HEK293 (cell line): ENCODE measurements around the gene LSP1.

Source experiments
- CTCF ChIA-PET: fragments of 350-600 bp; formaldehyde crosslinking; extraction: SDS; loops from one replicate; lab custom pipeline; 2021; ENCODE audit warnings: antibody characterized with exemption; lab: Yijun Ruan, JAX
- POLR2A ChIA-PET: fragments of 300-600 bp; formaldehyde crosslinking; extraction: SDS; loops from one replicate; lab custom pipeline; 2020; ENCODE audit warnings: antibody characterized with exemption, inconsistent platforms; lab: Yijun Ruan, JAX
- H3K27ac ChIP-seq: fragments of 200-500 bp; sonication (Bioruptor generic); 2 replicates; pipeline ENCODE4 v1.5.1; 2014; ENCODE audit warnings: low read depth, low read length, control low read depth, inconsistent platforms; ENCODE audit errors: extremely low read depth
- H3K36me3 ChIP-seq, 2 experiments: fragments of 200-500 bp in 1 of 2; sonication (Bioruptor generic) in 1 of 2; 1 replicate in 1 of 2; 2 replicates in 1 of 2; pipeline ENCODE4 v1.5.1; 2014 to 2017; ENCODE audit warnings: inconsistent platforms in 2 of 2, low read length in 2 of 2; ENCODE audit not compliant: control insufficient read depth in 2 of 2, insufficient read depth in 1 of 2
- H3K4me1 ChIP-seq: fragments of 200-500 bp; sonication (Bioruptor generic); 2 replicates; pipeline ENCODE4 v1.5.1; 2014; ENCODE audit warnings: mild to moderate bottlenecking, low read length, inconsistent platforms; ENCODE audit not compliant: control insufficient read depth, insufficient read depth
- H3K4me3 ChIP-seq: 2 replicates; pipeline ENCODE4 v1.5.1; 2011; ENCODE audit warnings: low read depth, mild to moderate bottlenecking, control low read depth, low read length, moderate library complexity
- H3K9me3 ChIP-seq: fragments of 200-500 bp; sonication (Bioruptor generic); 2 replicates; pipeline ENCODE4 v1.5.1; 2014; ENCODE audit warnings: low read depth, low read length, inconsistent platforms; ENCODE audit not compliant: control insufficient read depth, insufficient read depth
- EGR2 ChIP-seq: fragments of 450-650 bp; formaldehyde crosslinking; IDR thresholded peaks from 2 replicates; pipeline ENCODE4 v1.5.1; 2016; ENCODE audit warnings: low read depth, missing biosample characterization, missing genetic modification characterization
- GLIS1 ChIP-seq: fragments of 450-650 bp; formaldehyde crosslinking; IDR thresholded peaks from 2 replicates; pipeline ENCODE4 v1.5.1; 2016; ENCODE audit warnings: missing biosample characterization, missing genetic modification characterization
- KLF1 ChIP-seq: fragments of 450-650 bp; formaldehyde crosslinking; IDR thresholded peaks from 2 replicates; pipeline ENCODE4 v1.5.1; 2016; ENCODE audit warnings: missing biosample characterization, missing genetic modification characterization
- SP2 ChIP-seq: fragments of 450-650 bp; formaldehyde crosslinking; IDR thresholded peaks from 2 replicates; pipeline ENCODE4 v1.5.1; 2016; ENCODE audit warnings: missing biosample characterization, missing genetic modification characterization
- SP7 ChIP-seq: fragments of 450-650 bp; formaldehyde crosslinking; IDR thresholded peaks from 2 replicates; pipeline ENCODE4 v1.5.1; 2016; ENCODE audit warnings: missing biosample characterization, missing genetic modification characterization
- TRIM28 ChIP-seq: IDR thresholded peaks from 2 replicates; pipeline ENCODE4 v1.6.1; 2011; ENCODE audit warnings: low read length, control low read depth, borderline replicate concordance
- ZBTB20 ChIP-seq: fragments of 450-650 bp; formaldehyde crosslinking; IDR thresholded peaks from 2 replicates; pipeline ENCODE4 v1.5.1; 2016; ENCODE audit warnings: missing biosample characterization, missing genetic modification characterization
- ZBTB48 ChIP-seq: fragments of 450-650 bp; formaldehyde crosslinking; IDR thresholded peaks from 2 replicates; pipeline ENCODE4 v1.5.1; 2016; ENCODE audit warnings: missing biosample characterization, missing genetic modification characterization
- ZEB2 ChIP-seq: fragments of 450-650 bp; formaldehyde crosslinking; IDR thresholded peaks from 2 replicates; pipeline ENCODE4 v1.5.1; 2016; ENCODE audit warnings: missing biosample characterization, missing genetic modification characterization
- ZIC2 ChIP-seq: fragments of 450-650 bp; formaldehyde crosslinking; IDR thresholded peaks from 2 replicates; pipeline ENCODE4 v1.5.1; 2016; ENCODE audit warnings: missing biosample characterization, missing genetic modification characterization
- ZNF292 ChIP-seq: fragments of 450-650 bp; formaldehyde crosslinking; IDR thresholded peaks from 2 replicates; pipeline ENCODE4 v1.5.1; 2016; ENCODE audit warnings: low read depth, missing biosample characterization, missing genetic modification characterization, borderline replicate concordance
- ZNF341 ChIP-seq: fragments of 450-650 bp; formaldehyde crosslinking; IDR thresholded peaks from 2 replicates; pipeline ENCODE4; 2016; ENCODE audit warnings: low read depth, missing biosample characterization, missing genetic modification characterization
- ZNF423 ChIP-seq: fragments of 450-650 bp; formaldehyde crosslinking; IDR thresholded peaks from 2 replicates; pipeline ENCODE4 v1.5.1; 2016; ENCODE audit warnings: missing biosample characterization, missing genetic modification characterization
- ZNF544 ChIP-seq: fragments of 450-650 bp; formaldehyde crosslinking; IDR thresholded peaks from 2 replicates; pipeline ENCODE4 v1.5.0; 2017; ENCODE audit warnings: missing biosample characterization, missing genetic modification characterization
- ZNF549 ChIP-seq: fragments of 450-650 bp; IDR thresholded peaks from 2 replicates; pipeline ENCODE4 v1.5.1; 2018; ENCODE audit warnings: missing biosample characterization, missing genetic modification characterization, mild to moderate bottlenecking, inconsistent platforms, moderate library complexity
- ZNF654 ChIP-seq: fragments of 450-650 bp; formaldehyde crosslinking; IDR thresholded peaks from 2 replicates; pipeline ENCODE4 v1.5.1; 2016; ENCODE audit warnings: low read depth, missing biosample characterization, missing genetic modification characterization
- ZNF747 ChIP-seq: fragments of 450-650 bp; formaldehyde crosslinking; IDR thresholded peaks from 2 replicates; pipeline ENCODE4 v1.5.1; 2016; ENCODE audit warnings: missing biosample characterization, missing genetic modification characterization
- ZSCAN30 ChIP-seq: fragments of 450-650 bp; IDR thresholded peaks from 2 replicates; pipeline ENCODE4 v1.5.1; 2018; ENCODE audit warnings: missing biosample characterization, mild to moderate bottlenecking, missing genetic modification characterization, moderate library complexity
- ZXDB ChIP-seq: fragments of 450-650 bp; formaldehyde crosslinking; IDR thresholded peaks from 2 replicates; pipeline ENCODE4 v1.5.1; 2016; ENCODE audit warnings: missing biosample characterization, missing genetic modification characterization
- TF ChIP-seq, protein P1 (sequence below): fragments of 450-650 bp; formaldehyde crosslinking; optimal IDR thresholded peaks from 2 replicates; pipeline ENCODE3; 2016; ENCODE audit warnings: missing biosample characterization, mild to moderate bottlenecking, missing genetic modification characterization
- TF ChIP-seq, protein P2 (sequence below): fragments of 450-650 bp; formaldehyde crosslinking; IDR thresholded peaks from 2 replicates; pipeline ENCODE4 v1.5.1; 2016; ENCODE audit warnings: missing biosample characterization, missing genetic modification characterization
- TF ChIP-seq, protein P3 (sequence below): fragments of 450-650 bp; formaldehyde crosslinking; IDR thresholded peaks from 2 replicates; pipeline ENCODE4 v1.5.1; 2016; ENCODE audit warnings: missing biosample characterization, missing genetic modification characterization
- TF ChIP-seq, protein P4 (sequence below): fragments of 450-650 bp; formaldehyde crosslinking; IDR thresholded peaks from 2 replicates; pipeline ENCODE4 v1.5.1; 2016; ENCODE audit warnings: missing biosample characterization, missing genetic modification characterization
- TF ChIP-seq, protein P5 (sequence below): fragments of 450-650 bp; formaldehyde crosslinking; IDR thresholded peaks from 2 replicates; pipeline ENCODE4 v1.5.1; 2016; ENCODE audit warnings: missing biosample characterization, missing genetic modification characterization

LSP1 gene

DNA sequence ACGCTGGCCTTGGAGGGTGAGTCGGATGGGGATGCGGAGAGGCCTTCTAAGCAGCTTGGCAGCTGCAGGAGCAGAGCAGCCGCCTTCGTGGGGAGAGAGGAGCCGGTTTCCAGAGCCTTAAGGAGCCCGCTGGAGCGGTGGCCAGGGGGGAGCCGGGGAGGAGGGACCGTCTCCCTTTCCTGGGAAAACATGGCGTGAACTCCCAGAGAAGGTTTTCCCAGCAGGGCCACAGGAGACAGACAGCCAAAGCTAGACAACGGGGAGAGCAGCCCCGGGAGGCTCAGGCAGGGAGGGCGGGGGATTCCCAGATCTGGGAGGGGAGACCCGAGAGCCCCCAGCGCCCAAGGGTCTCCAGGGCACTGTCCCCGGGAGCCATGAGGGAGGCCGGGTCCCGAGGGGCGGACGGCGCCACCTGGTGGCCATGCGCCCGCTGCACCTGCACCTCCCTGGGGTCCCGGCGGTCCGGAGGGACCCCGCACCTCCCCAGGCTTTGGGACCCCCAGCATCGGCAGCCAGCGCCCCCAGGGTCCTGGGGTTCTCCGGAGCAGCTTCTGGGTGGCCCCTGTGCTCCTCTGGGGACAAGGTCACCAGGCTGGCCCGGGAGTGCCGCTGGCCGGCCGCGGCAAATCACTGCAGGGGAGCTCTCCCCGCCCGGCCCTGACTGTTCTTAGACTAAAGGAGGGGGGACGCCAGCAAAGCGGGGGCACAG lies 20.5 kb upstream of the LSP1 start (continued):
- TF ChIP-seq, protein P1, sequence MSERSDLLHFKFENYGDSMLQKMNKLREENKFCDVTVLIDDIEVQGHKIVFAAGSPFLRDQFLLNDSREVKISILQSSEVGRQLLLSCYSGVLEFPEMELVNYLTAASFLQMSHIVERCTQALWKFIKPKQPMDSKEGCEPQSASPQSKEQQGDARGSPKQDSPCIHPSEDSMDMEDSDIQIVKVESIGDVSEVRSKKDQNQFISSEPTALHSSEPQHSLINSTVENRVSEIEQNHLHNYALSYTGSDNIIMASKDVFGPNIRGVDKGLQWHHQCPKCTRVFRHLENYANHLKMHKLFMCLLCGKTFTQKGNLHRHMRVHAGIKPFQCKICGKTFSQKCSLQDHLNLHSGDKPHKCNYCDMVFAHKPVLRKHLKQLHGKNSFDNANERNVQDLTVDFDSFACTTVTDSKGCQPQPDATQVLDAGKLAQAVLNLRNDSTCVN (tag by site-specific recombination), result peak; percentile 48
- TF ChIP-seq ZNF544 (tag by site-specific recombination) (no peak), ZSCAN30 (tag by site-specific recombination) (peak; percentile 21; the same call in 1 of the 2 replicates), ZEB2 (tag by site-specific recombination) (0 out of 2 replicates have a peak, but pooled peaks have one; percentile 53), ZNF341 (tag by site-specific recombination) (peak; percentile 54), ZNF654 (tag by site-specific recombination) (peak; percentile 43), ZBTB48 (peak; percentile 87), KLF1 (tag by site-specific recombination) (no peak), ZNF423 (tag by site-specific recombination) (peak; percentile 95), SP2 (tag by site-specific recombination) (no peak), GLIS1 (tag by site-specific recombination) (peak; percentile 91)
- TF ChIP-seq, protein P2, sequence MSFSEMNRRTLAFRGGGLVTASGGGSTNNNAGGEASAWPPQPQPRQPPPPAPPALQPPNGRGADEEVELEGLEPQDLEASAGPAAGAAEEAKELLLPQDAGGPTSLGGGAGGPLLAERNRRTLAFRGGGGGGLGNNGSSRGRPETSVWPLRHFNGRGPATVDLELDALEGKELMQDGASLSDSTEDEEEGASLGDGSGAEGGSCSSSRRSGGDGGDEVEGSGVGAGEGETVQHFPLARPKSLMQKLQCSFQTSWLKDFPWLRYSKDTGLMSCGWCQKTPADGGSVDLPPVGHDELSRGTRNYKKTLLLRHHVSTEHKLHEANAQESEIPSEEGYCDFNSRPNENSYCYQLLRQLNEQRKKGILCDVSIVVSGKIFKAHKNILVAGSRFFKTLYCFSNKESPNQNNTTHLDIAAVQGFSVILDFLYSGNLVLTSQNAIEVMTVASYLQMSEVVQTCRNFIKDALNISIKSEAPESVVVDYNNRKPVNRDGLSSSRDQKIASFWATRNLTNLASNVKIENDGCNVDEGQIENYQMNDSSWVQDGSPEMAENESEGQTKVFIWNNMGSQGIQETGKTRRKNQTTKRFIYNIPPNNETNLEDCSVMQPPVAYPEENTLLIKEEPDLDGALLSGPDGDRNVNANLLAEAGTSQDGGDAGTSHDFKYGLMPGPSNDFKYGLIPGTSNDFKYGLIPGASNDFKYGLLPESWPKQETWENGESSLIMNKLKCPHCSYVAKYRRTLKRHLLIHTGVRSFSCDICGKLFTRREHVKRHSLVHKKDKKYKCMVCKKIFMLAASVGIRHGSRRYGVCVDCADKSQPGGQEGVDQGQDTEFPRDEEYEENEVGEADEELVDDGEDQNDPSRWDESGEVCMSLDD (tag by site-specific recombination), result peak; percentile 91
- TF ChIP-seq, protein P3, sequence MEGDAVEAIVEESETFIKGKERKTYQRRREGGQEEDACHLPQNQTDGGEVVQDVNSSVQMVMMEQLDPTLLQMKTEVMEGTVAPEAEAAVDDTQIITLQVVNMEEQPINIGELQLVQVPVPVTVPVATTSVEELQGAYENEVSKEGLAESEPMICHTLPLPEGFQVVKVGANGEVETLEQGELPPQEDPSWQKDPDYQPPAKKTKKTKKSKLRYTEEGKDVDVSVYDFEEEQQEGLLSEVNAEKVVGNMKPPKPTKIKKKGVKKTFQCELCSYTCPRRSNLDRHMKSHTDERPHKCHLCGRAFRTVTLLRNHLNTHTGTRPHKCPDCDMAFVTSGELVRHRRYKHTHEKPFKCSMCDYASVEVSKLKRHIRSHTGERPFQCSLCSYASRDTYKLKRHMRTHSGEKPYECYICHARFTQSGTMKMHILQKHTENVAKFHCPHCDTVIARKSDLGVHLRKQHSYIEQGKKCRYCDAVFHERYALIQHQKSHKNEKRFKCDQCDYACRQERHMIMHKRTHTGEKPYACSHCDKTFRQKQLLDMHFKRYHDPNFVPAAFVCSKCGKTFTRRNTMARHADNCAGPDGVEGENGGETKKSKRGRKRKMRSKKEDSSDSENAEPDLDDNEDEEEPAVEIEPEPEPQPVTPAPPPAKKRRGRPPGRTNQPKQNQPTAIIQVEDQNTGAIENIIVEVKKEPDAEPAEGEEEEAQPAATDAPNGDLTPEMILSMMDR (tag by site-specific recombination), result peak; percentile 85
- TF ChIP-seq, protein P4, sequence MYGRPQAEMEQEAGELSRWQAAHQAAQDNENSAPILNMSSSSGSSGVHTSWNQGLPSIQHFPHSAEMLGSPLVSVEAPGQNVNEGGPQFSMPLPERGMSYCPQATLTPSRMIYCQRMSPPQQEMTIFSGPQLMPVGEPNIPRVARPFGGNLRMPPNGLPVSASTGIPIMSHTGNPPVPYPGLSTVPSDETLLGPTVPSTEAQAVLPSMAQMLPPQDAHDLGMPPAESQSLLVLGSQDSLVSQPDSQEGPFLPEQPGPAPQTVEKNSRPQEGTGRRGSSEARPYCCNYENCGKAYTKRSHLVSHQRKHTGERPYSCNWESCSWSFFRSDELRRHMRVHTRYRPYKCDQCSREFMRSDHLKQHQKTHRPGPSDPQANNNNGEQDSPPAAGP (tag by site-specific recombination), result 0 out of 2 replicates have a peak, but pooled peaks have one; percentile 51

DNA sequence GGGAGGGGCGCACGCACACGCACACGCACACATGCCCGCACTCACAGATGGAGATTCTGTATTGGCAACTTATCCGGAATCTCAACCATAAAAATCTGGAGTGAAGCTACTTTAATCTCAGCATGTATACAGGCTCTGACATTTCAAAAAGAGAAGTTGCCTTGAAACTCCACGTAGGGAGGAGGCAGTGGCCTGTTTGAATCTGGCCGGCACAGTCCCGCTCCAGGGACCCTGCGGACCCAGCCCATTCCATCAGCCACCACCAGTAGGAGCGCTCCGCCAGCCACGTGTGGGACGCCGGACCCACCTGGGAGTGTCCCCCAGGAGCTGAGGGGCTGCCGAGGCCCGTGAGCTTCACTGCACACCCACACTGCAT lies 20.0 kb upstream of the LSP1 start:
- TF ChIP-seq ZNF747 (tag by site-specific recombination) (no peak), ZXDB (tag by site-specific recombination) (no peak), ZNF549 (tag by site-specific recombination) (no peak), ZBTB20 (tag by site-specific recombination) (no peak), TRIM28 (no peak), SP7 (tag by site-specific recombination) (no peak), ZNF292 (no peak), ZIC2 (tag by site-specific recombination) (no peak), EGR2 (tag by site-specific recombination) (no peak)
- TF ChIP-seq, protein P5, sequence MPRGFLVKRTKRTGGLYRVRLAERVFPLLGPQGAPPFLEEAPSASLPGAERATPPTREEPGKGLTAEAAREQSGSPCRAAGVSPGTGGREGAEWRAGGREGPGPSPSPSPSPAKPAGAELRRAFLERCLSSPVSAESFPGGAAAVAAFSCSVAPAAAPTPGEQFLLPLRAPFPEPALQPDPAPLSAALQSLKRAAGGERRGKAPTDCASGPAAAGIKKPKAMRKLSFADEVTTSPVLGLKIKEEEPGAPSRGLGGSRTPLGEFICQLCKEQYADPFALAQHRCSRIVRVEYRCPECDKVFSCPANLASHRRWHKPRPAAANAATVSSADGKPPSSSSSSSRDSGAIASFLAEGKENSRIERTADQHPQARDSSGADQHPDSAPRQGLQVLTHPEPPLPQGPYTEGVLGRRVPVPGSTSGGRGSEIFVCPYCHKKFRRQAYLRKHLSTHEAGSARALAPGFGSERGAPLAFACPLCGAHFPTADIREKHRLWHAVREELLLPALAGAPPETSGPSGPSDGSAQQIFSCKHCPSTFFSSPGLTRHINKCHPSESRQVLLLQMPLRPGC, result no peak
- no peaks in the 10 kb centered on the region for H3K9me3 ChIP-seq
- H3K4me3 ChIP-seq, result no peak overlapping the region
- H3K27ac ChIP-seq, result no peak overlapping the region
- no peaks in the 10 kb centered on the region for H3K4me1 ChIP-seq
- H3K36me3 ChIP-seq, result no peaks in the 10 kb centered on the region
- ChIA-PET CTCF (interaction anchor here (0.6 to 8.2 kb wide), 44 partner anchors 10 to 324 kb away, joined by 3 to 261 read pairs (median 7); partner anchors contain the start of gene KRTAP5-6), POLR2A (interaction anchor here (0.5 to 2.6 kb wide), 6 partner anchors 60 to 286 kb away, joined by 3 to 16 read pairs (median 4); no protein-coding TSS in a partner anchor)
